Mucosa of descending colon (tissue), 3 donors: ENCODE results near the gene TSPAN32. TPM values are rescaled to one million over a fixed set of nuclear protein-coding genes. Genes with fewer than 3 reads are reported as not detected.

Source experiments
- ATAC-seq: fragments of 200-7000 bp; cut with Tn5 transposase; one replicate; pipeline ENCODE4 v1.9.1; 2020; ENCODE audit warnings: mild to moderate bottlenecking, moderate library complexity
- DNase-seq, 3 donors: peaks; one replicate each; pipeline ENCODE4 v3.0.0-alpha.2; 2020
- H3K36me3 ChIP-seq: fragments of 200-600 bp; one replicate; pipeline ENCODE4 v1.8.0; 2021; ENCODE audit warnings: low read depth, mild to moderate bottlenecking
- H3K4me1 ChIP-seq: fragments of 200-600 bp; one replicate; pipeline ENCODE4 v1.8.0; 2021; ENCODE audit warnings: low read depth, mild to moderate bottlenecking
- H3K4me3 ChIP-seq: fragments of 200-600 bp; one replicate; pipeline ENCODE4 v1.8.0; 2021; ENCODE audit warnings: mild to moderate bottlenecking
- H3K9me3 ChIP-seq: fragments of 200-600 bp; one replicate; pipeline ENCODE4 v1.8.0; 2021; ENCODE audit warnings: mild to moderate bottlenecking
- intact Hi-C, 2 donors: fragments of 100-400 bp; cut with DNase I in 1 of 2; cut with micrococcal nuclease in 1 of 2; formaldehyde crosslinking; loops; one replicate each; pipeline versions ENCODE4 v1.11.0 to v1.11.1; 2022; cut with DNase I, micrococcal nuclease
- total RNA-seq, 3 donors: library from RNA; stranded (reverse); fragmentation: NEBNext Ultra II Directional in 2 of 3; extraction: Animal tissue kit (Norgen Biotek cat#: 25700) in 2 of 3; gene quantifications; one replicate each; pipeline versions ENCODE4 v1.2.1 to v1.2.4, GENCODE V29; 2021 to 2023
- TF ChIP-seq, protein P1 (sequence below): fragments of 200-600 bp; IDR thresholded peaks from one replicate; pipeline ENCODE4 v1.8.0; 2022; ENCODE audit warnings: antibody characterized with exemption, mild to moderate bottlenecking
- donor health status: DM: no; HTN: no; CAD: no; lungs with moderate emphysema.
- donor health status: DM: no; HTN: no; CAD: no.
- donor health status: DM: no; HTN: yes; CAD: no.

Gene TSPAN32
- total RNA-seq, 3 donors from 2014 or later = 1.2 to 2.8 (median 2.6) TPM

DNA sequence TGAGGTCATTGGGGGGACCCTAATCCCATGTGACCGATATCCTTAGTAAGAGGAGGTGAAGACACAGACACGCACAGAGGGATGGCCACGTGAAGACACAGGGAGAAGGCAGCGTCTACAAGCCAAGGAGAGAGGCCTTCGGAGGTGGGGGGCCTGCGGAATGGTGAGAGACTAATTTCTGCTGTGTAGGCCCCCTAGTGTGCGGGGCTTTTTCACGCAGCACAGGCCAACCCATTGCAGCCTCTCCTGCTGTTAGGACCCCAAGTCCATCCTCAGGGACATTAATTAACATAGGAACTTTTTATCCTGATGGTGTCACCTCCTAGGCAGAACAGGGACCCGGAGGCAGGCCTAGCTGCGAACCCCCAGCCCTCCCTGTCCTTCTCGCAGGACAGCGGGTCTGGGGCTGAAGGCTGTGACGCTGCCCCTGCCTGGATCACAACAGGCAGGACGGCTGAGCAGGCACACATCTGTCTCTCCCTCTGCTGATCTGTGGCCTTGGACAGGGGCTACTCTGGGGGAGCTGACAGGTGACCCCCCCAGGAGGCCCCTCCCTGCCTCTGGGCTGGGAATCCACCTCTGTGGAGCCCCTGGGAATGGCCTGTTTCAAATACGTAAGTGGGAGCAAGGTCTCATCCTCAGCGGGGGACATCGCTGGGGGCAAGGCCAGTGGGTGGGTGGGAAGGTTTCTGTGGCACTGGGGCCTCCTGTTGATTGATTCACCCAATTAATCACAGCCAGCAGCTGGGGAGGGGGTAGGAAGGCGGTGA lies 39.3 kb upstream of the TSPAN32 start:
- intact Hi-C loops = no loop called here
- TF ChIP-seq, protein P1, sequence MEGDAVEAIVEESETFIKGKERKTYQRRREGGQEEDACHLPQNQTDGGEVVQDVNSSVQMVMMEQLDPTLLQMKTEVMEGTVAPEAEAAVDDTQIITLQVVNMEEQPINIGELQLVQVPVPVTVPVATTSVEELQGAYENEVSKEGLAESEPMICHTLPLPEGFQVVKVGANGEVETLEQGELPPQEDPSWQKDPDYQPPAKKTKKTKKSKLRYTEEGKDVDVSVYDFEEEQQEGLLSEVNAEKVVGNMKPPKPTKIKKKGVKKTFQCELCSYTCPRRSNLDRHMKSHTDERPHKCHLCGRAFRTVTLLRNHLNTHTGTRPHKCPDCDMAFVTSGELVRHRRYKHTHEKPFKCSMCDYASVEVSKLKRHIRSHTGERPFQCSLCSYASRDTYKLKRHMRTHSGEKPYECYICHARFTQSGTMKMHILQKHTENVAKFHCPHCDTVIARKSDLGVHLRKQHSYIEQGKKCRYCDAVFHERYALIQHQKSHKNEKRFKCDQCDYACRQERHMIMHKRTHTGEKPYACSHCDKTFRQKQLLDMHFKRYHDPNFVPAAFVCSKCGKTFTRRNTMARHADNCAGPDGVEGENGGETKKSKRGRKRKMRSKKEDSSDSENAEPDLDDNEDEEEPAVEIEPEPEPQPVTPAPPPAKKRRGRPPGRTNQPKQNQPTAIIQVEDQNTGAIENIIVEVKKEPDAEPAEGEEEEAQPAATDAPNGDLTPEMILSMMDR = no peak
- ATAC-seq (no peak), DNase-seq (no peak)
- Histone ChIP-seq H3K4me3 (no peak overlapping the region), H3K36me3 (no peaks in the 10 kb centered on the region), H3K9me3 (no peaks in the 10 kb centered on the region), H3K4me1 (no peaks in the 10 kb centered on the region)

DNA sequence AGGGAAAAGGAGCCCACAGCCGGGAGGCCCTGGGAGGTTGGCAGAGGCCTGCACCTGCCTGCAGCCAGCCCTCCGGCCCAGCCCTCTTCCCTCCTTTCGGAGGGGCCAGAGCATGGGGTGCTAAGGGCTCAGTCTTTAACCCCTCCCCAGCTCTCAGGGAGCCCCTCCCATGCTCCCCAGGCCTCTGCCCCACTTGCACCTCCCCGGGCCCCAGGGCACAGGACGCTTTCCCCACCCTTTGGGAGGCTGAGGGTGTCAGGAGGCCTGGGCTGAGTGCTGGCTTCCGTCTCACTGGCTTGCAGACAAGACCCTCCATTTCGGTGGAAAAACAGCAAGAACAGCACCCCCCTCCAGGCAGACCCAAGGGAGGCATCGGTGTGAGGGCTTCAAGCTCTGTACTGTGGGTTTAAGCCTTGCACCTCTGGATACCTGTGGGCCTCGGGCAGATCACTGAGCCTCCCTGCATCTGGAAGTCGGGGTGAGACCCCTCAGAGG lies 38.7 kb upstream of the TSPAN32 start:
- intact Hi-C loops = no loop called here
- peaks cover 2% of the 10 kb centered on the region for H3K4me1 ChIP-seq
- H3K4me3 ChIP-seq = no peak overlapping the region
- ATAC-seq (no peak), DNase-seq (no peak)
- TF ChIP-seq, protein P1 = no peak
- H3K36me3 ChIP-seq = no peaks in the 10 kb centered on the region
- no peaks in the 10 kb centered on the region for H3K9me3 ChIP-seq

DNA sequence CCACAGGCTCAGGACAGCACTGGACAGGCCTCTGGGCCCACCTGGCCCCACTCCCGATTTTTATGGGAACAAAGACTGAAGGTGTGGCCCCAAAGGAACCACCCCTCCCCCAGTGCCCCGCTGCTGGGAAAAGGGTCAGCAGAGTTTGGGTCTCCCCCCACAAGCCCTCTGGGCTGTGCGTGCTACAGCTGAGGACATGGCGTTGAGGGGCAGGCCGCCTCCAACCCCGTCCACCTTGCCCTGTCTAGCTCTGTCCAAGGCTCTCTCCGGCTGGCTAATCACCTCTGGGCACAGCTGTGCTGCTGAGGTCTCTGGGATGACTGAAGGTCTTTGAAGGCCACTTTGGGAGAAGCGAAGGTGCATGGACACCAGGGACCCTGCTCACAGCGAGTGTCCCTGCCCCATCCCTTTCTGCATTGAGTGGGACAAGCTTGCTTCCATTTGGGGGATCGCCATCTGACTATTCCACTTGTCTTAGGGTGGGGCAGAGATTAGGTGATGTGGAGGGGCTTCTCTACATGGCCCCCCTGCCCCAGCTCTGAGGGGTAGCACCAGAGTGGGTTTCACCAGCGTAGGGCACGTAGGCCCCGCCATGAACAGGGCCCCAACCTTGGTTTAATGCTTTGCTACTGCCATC lies 38.0 kb upstream of the TSPAN32 start:
- Histone ChIP-seq H3K4me1 (peaks cover 8% of the 10 kb centered on the region), H3K36me3 (no peaks in the 10 kb centered on the region), H3K9me3 (no peaks in the 10 kb centered on the region), H3K4me3 (no peak overlapping the region)
- DNase-seq (no peak), ATAC-seq (no peak)
- intact Hi-C loops = no loop called here
- TF ChIP-seq, protein P1 = no peak

DNA sequence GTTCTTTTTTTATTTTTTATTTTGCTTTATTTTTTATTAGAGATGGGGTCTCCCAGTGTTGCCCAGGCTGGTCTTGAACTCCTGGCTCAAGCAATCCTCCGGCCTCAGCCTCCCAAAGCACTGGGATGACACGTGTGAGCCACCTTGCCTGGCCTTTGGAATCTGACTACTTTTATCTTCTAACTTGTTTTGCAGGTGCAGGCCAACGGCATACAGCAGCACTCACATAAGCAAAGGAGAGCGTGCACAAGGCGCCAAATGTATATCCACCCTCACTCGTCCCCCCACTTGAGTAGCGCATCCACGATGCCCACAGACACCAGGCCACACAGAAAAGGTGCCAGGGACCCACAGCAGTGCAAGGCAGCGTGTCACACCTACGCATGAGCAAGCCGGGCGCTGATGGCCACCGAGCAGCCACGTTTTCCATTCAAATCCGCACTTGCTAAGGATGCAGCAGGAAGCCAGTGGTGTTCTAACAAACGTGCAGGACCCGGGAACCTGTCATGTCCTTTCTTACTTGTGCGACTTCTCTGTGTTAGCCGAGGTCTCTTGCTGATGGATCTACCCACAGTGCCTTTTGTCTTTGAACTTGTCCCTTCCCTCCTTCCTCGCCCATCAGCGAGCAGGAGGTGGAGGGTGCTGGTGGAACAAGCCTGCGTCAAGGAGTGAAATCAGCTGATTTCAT lies 37.3 kb upstream of the TSPAN32 start:
- peaks cover 15% of the 10 kb centered on the region for H3K4me1 ChIP-seq
- TF ChIP-seq, protein P1 = no peak
- no peaks in the 10 kb centered on the region for H3K9me3 ChIP-seq
- H3K36me3 ChIP-seq = no peaks in the 10 kb centered on the region
- intact Hi-C loops = no loop called here
- ATAC-seq = no peak
- DNase-seq = peak in 1 of 3 donors; percentile 34
- no peak overlapping the region for H3K4me3 ChIP-seq

DNA sequence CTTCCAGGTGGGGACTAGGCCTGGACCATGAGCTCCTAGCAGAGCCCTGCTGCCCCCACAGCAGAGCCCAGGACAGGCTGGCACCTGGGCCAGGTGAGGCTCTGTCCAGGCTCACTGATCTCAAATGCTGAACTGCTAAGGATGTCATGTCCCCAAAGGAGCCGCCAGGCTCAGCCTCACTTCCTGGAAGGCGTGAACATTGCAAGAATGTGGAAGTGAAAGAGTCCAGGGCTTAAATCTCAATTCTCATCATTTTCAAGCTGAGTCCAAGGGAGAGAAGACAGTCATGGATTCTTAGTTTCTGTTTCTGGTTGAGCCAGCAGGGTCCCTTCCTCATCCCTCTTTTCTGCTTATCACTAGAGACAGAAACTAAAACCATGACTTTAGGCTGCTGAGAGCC lies 36.4 kb upstream of the TSPAN32 start:
- intact Hi-C loops = no loop called here
- ATAC-seq (peak; percentile 5), DNase-seq (peak in 2 of 3 donors; percentile 24 to 58)

More for the DNA sequence above, 36.4 kb upstream of the TSPAN32 start:
- Histone ChIP-seq H3K36me3 (no peaks in the 10 kb centered on the region), H3K4me1 (peaks cover 24% of the 10 kb centered on the region), H3K4me3 (no peak overlapping the region), H3K9me3 (no peaks in the 10 kb centered on the region)
- TF ChIP-seq, protein P1 = no peak
